ENCODE measurements around the gene FITM2. TPM values are rescaled to one million over a fixed set of nuclear protein-coding genes. Genes with fewer than 3 reads are reported as not detected.

Gene FITM2
- total and polyA plus RNA-seq, 2 donors (not counting 3 experiments of a cell fraction or from before 2014, with no cell fraction given), result 4.4 to 7.7 TPM

GRCh38 chr20:44302736-44303135 lies 8.3 kb downstream of the FITM2 start:
- Histone ChIP-seq H4K20me1 (replicated peaks; ENCODE audit: control insufficient read depth, extremely low read depth, insufficient read depth, low read length) (no peaks in the 10 kb centered on the region), H3K9me1 (replicated peaks; ENCODE audit: control insufficient read depth, extremely low read depth, insufficient read depth, low read length) (no peaks in the 10 kb centered on the region), H3K4me2 (ENCODE audit: insufficient read depth, low read length) (no peak overlapping the region), H3K4me3 (replicated peaks in 1 of 3; ENCODE audit: insufficient read depth in 1 of 3, low read depth in 1 of 3, low read length in 3 of 3) (no peak overlapping the region), H3K9ac (replicated peaks; ENCODE audit: extremely low read depth, insufficient read depth, low read length) (no peak overlapping the region), H3K36me3 (ENCODE audit: control insufficient read depth in 2 of 2, extremely low read depth in 1 of 2, insufficient read depth in 2 of 2, low read length in 2 of 2) (no peaks in the 10 kb centered on the region), H3K9me3 (replicated peaks; ENCODE audit: control insufficient read depth, insufficient read depth, low read length) (no peaks in the 10 kb centered on the region), H3K27ac (ENCODE audit: insufficient read depth, low read depth, low read length) (no peak overlapping the region), H3K27me3 (ENCODE audit: control insufficient read depth in 2 of 2, insufficient read depth in 2 of 2, low read length in 2 of 2) (no peaks in the 10 kb centered on the region), H2AFZ (ENCODE audit: low read depth, low read length) (no peak overlapping the region), H3K4me1 (ENCODE audit: control insufficient read depth, extremely low read depth, insufficient read depth, low read length) (no peaks in the 10 kb centered on the region), H3K79me2 (ENCODE audit: control insufficient read depth, insufficient read depth, low read length) (no peaks in the 10 kb centered on the region)
- dilution Hi-C loops (cut with MboI; ENCODE audit: extremely low pct_ligation_motif_present, low sequenced_read_pairs) (no loop called here), intact Hi-C loops (cut with micrococcal nuclease) (no loop called here)
- ChIA-PET POLR2A (no interaction called here), CTCF (interaction anchor here (0.8 to 1.2 kb wide), 3 partner anchors 8 to 186 kb away, joined by 3 read pairs; partner anchors contain the start of gene FITM2)
- no TSS peak for BruUV-seq (replicated peaks)
- no peak for FAIRE-seq
- no peak for DNase-seq (ENCODE audit: low read depth, low spot score)
- TF ChIP-seq JUN (IDR thresholded peaks at IDR 0.05; ENCODE audit: borderline replicate concordance, insufficient read depth, insufficient read length, low read depth) (no peak), CTCF (IDR thresholded peaks at IDR 0.05; ENCODE audit: extremely low read depth in 1 of 2, insufficient read depth in 1 of 2, low read depth in 1 of 2, low read length in 2 of 2) (no peak), POLR2A (IDR thresholded peaks at IDR 0.05; ENCODE audit: low read depth, low read length) (no peak), POLR2AphosphoS5 (IDR thresholded peaks at IDR 0.05; ENCODE audit: insufficient read depth, low read depth, low read length) (no peak), FOS (IDR thresholded peaks at IDR 0.05; ENCODE audit: borderline replicate concordance, insufficient read depth, low read length) (no peak), MAX (IDR thresholded peaks at IDR 0.05; ENCODE audit: insufficient read depth, insufficient read length) (no peak)
